ENCODE measurements around the gene SORCS3. TPM values are rescaled to one million over a fixed set of nuclear protein-coding genes. Genes with fewer than 3 reads are reported as not detected.
A peak's percentile ranks its signal among the peaks of the same experiment; 100 is the strongest.

The SORCS3 gene
- total RNA-seq = 0.24 and 0.31 TPM in 2 replicates
- long read RNA-seq, partial matches to known transcripts = 0 of 1 reads
- long read RNA-seq, other reads (novel, unspliced or antisense) = 1 of 1 reads

- H3K27me3 Mint-ChIP-seq = peaks cover 88% of the 10 kb centered on the region
- peaks cover 17% of the 10 kb centered on the region for H3K4me1 Mint-ChIP-seq (ENCODE audit: low read depth)
- H3K4me3 Mint-ChIP-seq (ENCODE audit: low read depth) = peak within 1 kb of the TSS; percentile 71
- no peaks in the 10 kb centered on the region for H3K9me3 Mint-ChIP-seq (ENCODE audit: low read depth)
- no peak for DNase-seq (ENCODE audit: low spot score, unreplicated experiment)
- H3K36me3 Mint-ChIP-seq (ENCODE audit: insufficient read depth) = no peaks in the 10 kb centered on the region
- peak within 1 kb of the TSS; percentile 69 for H3K27ac Mint-ChIP-seq
- peak; percentile 29 for TF ChIP-seq CTCF (IDR thresholded peaks at IDR 0.05; ENCODE audit: unreplicated experiment)
These were observed at the start of gene SORCS3 for GRCh38 chr10:104641187-104641936. SORCS3 (plus strand) TSS chr10:104641290.

- Mint-ChIP-seq H3K27ac (no peak overlapping the region), H3K4me1 (ENCODE audit: low read depth) (no peaks in the 10 kb centered on the region), H3K4me3 (ENCODE audit: low read depth) (no peak overlapping the region), H3K27me3 (peaks cover 12% of the 10 kb centered on the region), H3K9me3 (ENCODE audit: low read depth) (no peaks in the 10 kb centered on the region), H3K36me3 (ENCODE audit: insufficient read depth) (no peaks in the 10 kb centered on the region)
- no peak for DNase-seq (ENCODE audit: low spot score, unreplicated experiment)
- TF ChIP-seq CTCF (IDR thresholded peaks at IDR 0.05; ENCODE audit: unreplicated experiment) = no peak
These were observed 49.6 kb upstream of the SORCS3 start for GRCh38 chr10:104591441-104591840.

- no peak overlapping the region for H3K4me3 Mint-ChIP-seq (ENCODE audit: low read depth)
- peaks cover 3% of the 10 kb centered on the region for H3K4me1 Mint-ChIP-seq (ENCODE audit: low read depth)
- H3K27ac Mint-ChIP-seq = no peak overlapping the region
- no peak for TF ChIP-seq CTCF (IDR thresholded peaks at IDR 0.05; ENCODE audit: unreplicated experiment)
- no peak for DNase-seq (ENCODE audit: low spot score, unreplicated experiment)
- H3K9me3 Mint-ChIP-seq (ENCODE audit: low read depth) = no peaks in the 10 kb centered on the region
- H3K36me3 Mint-ChIP-seq (ENCODE audit: insufficient read depth) = no peaks in the 10 kb centered on the region
- peaks cover 5% of the 10 kb centered on the region for H3K27me3 Mint-ChIP-seq
These were observed 39.9 kb upstream of the SORCS3 start for GRCh38 chr10:104601166-104601565.

GRCh38 chr10:104608091-104608828 is 32.8 kb upstream of the SORCS3 start:
- no peaks in the 10 kb centered on the region for H3K4me1 Mint-ChIP-seq (ENCODE audit: low read depth)

More at GRCh38 chr10:104608091-104608828, 32.8 kb upstream of the SORCS3 start:
- Mint-ChIP-seq H3K27ac (no peak overlapping the region), H3K27me3 (peaks cover 5% of the 10 kb centered on the region), H3K36me3 (ENCODE audit: insufficient read depth) (no peaks in the 10 kb centered on the region), H3K9me3 (ENCODE audit: low read depth) (peaks cover 15% of the 10 kb centered on the region), H3K4me3 (ENCODE audit: low read depth) (no peak overlapping the region)
- DNase-seq (ENCODE audit: low spot score, unreplicated experiment) = no peak
- TF ChIP-seq CTCF (IDR thresholded peaks at IDR 0.05; ENCODE audit: unreplicated experiment) = no peak

Data from progenitor cell of endocrine pancreas (in vitro differentiated cells).